H1 (cell line): ENCODE results near the gene P2RY11. TPM values are rescaled to one million over a fixed set of nuclear protein-coding genes. Genes with fewer than 3 reads are reported as not detected.

Source experiments
- CTCF ChIA-PET: fragments of 300-600 bp; sonication (Branson Sonifier 250); formaldehyde crosslinking; loops from one replicate; lab custom pipeline; 2021; ENCODE audit not compliant: partially characterized antibody; lab: Charles Lee
- POLR2A ChIA-PET: fragments of 300-600 bp; sonication (Branson Sonifier 250); formaldehyde crosslinking; loops from one replicate; lab custom pipeline; 2021; ENCODE audit warnings: inconsistent platforms; ENCODE audit not compliant: partially characterized antibody; lab: Charles Lee
- DNase-seq, 2 experiments: peaks; one replicate each; pipeline versions ENCODE4 v3.0.0 to v3.0.0-alpha.2; 2010 to 2022; ENCODE audit warnings: low spot score in 2 of 2, low read depth in 1 of 2, mixed read lengths in 1 of 2
- FAIRE-seq: peaks from 2 replicates; lab custom pipeline; 2011; peaks lifted over from hg19 to GRCh38; lab: Jason Lieb, UNC
- H2AFZ ChIP-seq: 2 replicates; pipeline ENCODE4 v1.8.1; 2012; ENCODE audit warnings: low read length, inconsistent platforms
- H2AK5ac ChIP-seq: 2 replicates; pipeline ENCODE4 v1.6.1; 2013; ENCODE audit warnings: low read depth, low read length
- H2BK120ac ChIP-seq: replicated peaks from 2 replicates; pipeline ENCODE3; 2013; ENCODE audit warnings: low read depth, low read length, inconsistent platforms
- H2BK12ac ChIP-seq: 2 replicates; pipeline ENCODE4 v1.6.1; 2013; ENCODE audit warnings: low read depth, low read length
- H2BK15ac ChIP-seq: 2 replicates; pipeline ENCODE4 v1.6.1; 2013; ENCODE audit warnings: low read length
- H2BK20ac ChIP-seq: 2 replicates; pipeline ENCODE4 v1.6.1; 2013; ENCODE audit warnings: low read length
- H2BK5ac ChIP-seq: 2 replicates; pipeline ENCODE4 v1.6.1; 2013; ENCODE audit warnings: low read depth, low read length
- H3K14ac ChIP-seq: 2 replicates; pipeline ENCODE4 v1.6.1; 2013; ENCODE audit warnings: inconsistent platforms; ENCODE audit not compliant: insufficient read length
- H3K18ac ChIP-seq: 2 replicates; pipeline ENCODE4 v1.6.1; 2013; ENCODE audit warnings: low read length; ENCODE audit errors: extremely low read depth
- H3K23ac ChIP-seq: 2 replicates; pipeline ENCODE4 v1.6.1; 2013; ENCODE audit warnings: inconsistent platforms; ENCODE audit not compliant: insufficient read length
- H3K23me2 ChIP-seq: 2 replicates; pipeline ENCODE4 v1.6.1; 2013; ENCODE audit warnings: low read depth, low read length
- H3K27ac ChIP-seq: 2 replicates; pipeline ENCODE4 v1.6.1; 2011; ENCODE audit warnings: low read depth, low read length, inconsistent platforms
- H3K27me3 ChIP-seq, 4 experiments: replicated peaks in 1 of 4; 1 replicate in 1 of 4; 2 replicates in 3 of 4; pipeline versions ENCODE4 v1.6.1 to v1.8.1; 2011 to 2013; ENCODE audit warnings: low read length in 3 of 4, mild to moderate bottlenecking in 3 of 4, inconsistent platforms in 2 of 4, mixed read lengths in 2 of 4, moderate library complexity in 1 of 4; ENCODE audit not compliant: control insufficient read depth in 3 of 4, insufficient read depth in 3 of 4; ENCODE audit errors: extremely low read depth in 1 of 4
- H3K36me3 ChIP-seq, 4 experiments: 2 replicates each; pipeline versions ENCODE4 v1.6.1 to v1.8.1; 2011 to 2013; ENCODE audit warnings: mild to moderate bottlenecking in 4 of 4, low read length in 3 of 4, moderate library complexity in 2 of 4, control low read depth in 1 of 4, inconsistent platforms in 1 of 4; ENCODE audit not compliant: insufficient read depth in 4 of 4, control insufficient read depth in 2 of 4
- H3K4ac ChIP-seq: replicated peaks from 2 replicates; pipeline ENCODE3; 2013; ENCODE audit warnings: low read length, low read depth, mixed read lengths, inconsistent platforms; ENCODE audit not compliant: insufficient read length
- H3K4me1 ChIP-seq, 4 experiments: replicated peaks in 1 of 4; 1 replicate in 1 of 4; 2 replicates in 3 of 4; pipeline versions ENCODE4 v1.6.1 to v1.8.1; 2011 to 2013; ENCODE audit warnings: low read length in 3 of 4, inconsistent platforms in 2 of 4, mixed read lengths in 1 of 4; ENCODE audit not compliant: insufficient read depth in 4 of 4, control insufficient read depth in 3 of 4
- H3K4me2 ChIP-seq, 2 experiments: 2 replicates each; pipeline versions ENCODE4 v1.6.1 to v1.8.1; 2011 to 2013; ENCODE audit warnings: low read depth in 2 of 2, low read length in 2 of 2, control low read depth in 1 of 2, inconsistent platforms in 1 of 2, mild to moderate bottlenecking in 1 of 2; ENCODE audit not compliant: insufficient read depth in 1 of 2
- H3K4me3 ChIP-seq, 4 experiments: fragments of 200-600, 300-600 bp in 1 of 4; sonication (generic), shearing (Covaris generic), sonication (Bioruptor Twin) in 1 of 4; 2 replicates each; pipeline versions ENCODE4 v1.5.1 to v1.8.1; 2011 to 2016; ENCODE audit warnings: low read length in 4 of 4, low read depth in 3 of 4, control low read depth in 2 of 4, inconsistent platforms in 2 of 4, mild to moderate bottlenecking in 2 of 4, mixed read lengths in 1 of 4, moderate library complexity in 1 of 4; ENCODE audit not compliant: insufficient read depth in 2 of 4; ENCODE audit errors: extremely low read depth in 1 of 4
- H3K56ac ChIP-seq: replicated peaks from 2 replicates; pipeline ENCODE3; 2013; ENCODE audit warnings: low read depth, mild to moderate bottlenecking, mixed read lengths, low read length, inconsistent platforms; ENCODE audit not compliant: insufficient read length
- H3K79me1 ChIP-seq: 2 replicates; pipeline ENCODE4 v1.6.1; 2013; ENCODE audit warnings: low read depth, low read length, control low read depth
- H3K79me2 ChIP-seq, 2 experiments: 2 replicates each; pipeline versions ENCODE4 v1.6.1 to v1.8.1; 2012 to 2013; ENCODE audit warnings: low read length in 2 of 2, mild to moderate bottlenecking in 2 of 2, inconsistent platforms in 1 of 2; ENCODE audit not compliant: insufficient read depth in 2 of 2, control insufficient read depth in 1 of 2
- H3K9ac ChIP-seq, 4 experiments: replicated peaks in 1 of 4; 1 replicate in 1 of 4; 2 replicates in 3 of 4; pipeline versions ENCODE4 v1.6.1 to v1.8.1; 2011 to 2013; ENCODE audit warnings: low read depth in 3 of 4, low read length in 3 of 4, control low read depth in 2 of 4, mild to moderate bottlenecking in 2 of 4, moderate library complexity in 2 of 4, inconsistent platforms in 1 of 4; ENCODE audit errors: extremely low read depth in 1 of 4
- H3K9me3 ChIP-seq, 2 experiments: 2 replicates each; pipeline versions ENCODE4 v1.6.1 to v1.8.1; 2012 to 2013; ENCODE audit warnings: mild to moderate bottlenecking in 2 of 2, moderate library complexity in 2 of 2, control low read depth in 1 of 2, inconsistent platforms in 1 of 2, low read depth in 1 of 2, low read length in 1 of 2, mixed read lengths in 1 of 2; ENCODE audit not compliant: insufficient read depth in 2 of 2
- H4K20me1 ChIP-seq, 2 experiments: replicated peaks in 1 of 2; 2 replicates each; pipeline versions ENCODE3 to v1.8.1; 2011 to 2013; ENCODE audit warnings: inconsistent platforms in 2 of 2, low read length in 2 of 2, mild to moderate bottlenecking in 1 of 2; ENCODE audit not compliant: insufficient read depth in 2 of 2, control insufficient read depth in 1 of 2
- H4K5ac ChIP-seq: 2 replicates; pipeline ENCODE4 v1.6.1; 2013; ENCODE audit warnings: low read length, low read depth, mixed read lengths, inconsistent platforms; ENCODE audit not compliant: insufficient read length
- H4K8ac ChIP-seq: 2 replicates; pipeline ENCODE4 v1.8.0; 2013; ENCODE audit warnings: mild to moderate bottlenecking, moderate library complexity, low read length, inconsistent platforms; ENCODE audit not compliant: insufficient read depth; ENCODE audit errors: extremely low read depth
- H4K91ac ChIP-seq: replicated peaks from 2 replicates; pipeline ENCODE3; 2013; ENCODE audit warnings: low read length, mixed read lengths, inconsistent platforms; ENCODE audit not compliant: insufficient read length
- CBX8 ChIP-seq: fragments of 300-800, 300-1000 bp; sonication (generic); IDR thresholded peaks from 2 replicates; pipeline ENCODE4 v1.7.1; 2016; ENCODE audit warnings: low read depth, low read length, borderline replicate concordance
- SUZ12 ChIP-seq: fragments of 200-600 bp; sonication (generic); IDR thresholded peaks from 2 replicates; pipeline ENCODE4 v1.6.1; 2012; ENCODE audit warnings: mild to moderate bottlenecking, inconsistent platforms, low read length, moderate library complexity, mixed read lengths
- USF2 ChIP-seq: IDR thresholded peaks from 2 replicates; pipeline ENCODE4 v1.6.1; 2011; ENCODE audit warnings: low read length, improper control_type of control experiment
- WGBS, 2 experiments: shearing (Covaris generic) in 1 of 2; methylation state at CpG; one replicate each; pipeline versions ENCODE4 v1.1.6 to v1.1.7; 2013 to 2015; ENCODE audit warnings: low lambda C conversion rate in 2 of 2, mixed read lengths in 2 of 2, inconsistent platforms in 1 of 2, low coverage in 1 of 2, missing lambda C conversion rate in 1 of 2; ENCODE audit not compliant: insufficient replicate concordance in 2 of 2, insufficient coverage in 1 of 2, insufficient read length in 1 of 2; ENCODE audit errors: extremely low coverage in 1 of 2, missing lambda C conversion rate in 1 of 2; 5-methylcytosine and 5-hydroxymethylcytosine counted together
- polyA plus RNA-seq, 7 experiments: library from polyadenylated mRNA; depleted of rRNA in 3 of 7; stranded (reverse) in 5 of 7; unstranded in 2 of 7; fragments of >200 nt in 5 of 7; fragments of 200-250 nt in 2 of 7; gene quantifications; 1 replicate in 5 of 7; 2 replicates in 1 of 7; 4 replicates in 1 of 7; pipeline versions ENCODE4 v1.2.1 to v1.2.3, GENCODE V29; 2011 to 2013; ENCODE audit warnings: missing spikeins in 2 of 7, mixed read lengths in 2 of 7
- total RNA-seq: library from RNA; stranded (reverse); fragmentation: NEBNext Ultra II Directional; extraction: Animal tissue kit (Norgen Biotek cat#: 25700); gene quantifications from 2 replicates; pipeline ENCODE4 v1.2.1, GENCODE V29; 2021

P2RY11 gene
- total and polyA plus RNA-seq, 2 of the 8 experiments (the other 6 are each of a cell fraction or from before 2014, with no cell fraction given) = 9.2 to 18.0 TPM

DNA sequence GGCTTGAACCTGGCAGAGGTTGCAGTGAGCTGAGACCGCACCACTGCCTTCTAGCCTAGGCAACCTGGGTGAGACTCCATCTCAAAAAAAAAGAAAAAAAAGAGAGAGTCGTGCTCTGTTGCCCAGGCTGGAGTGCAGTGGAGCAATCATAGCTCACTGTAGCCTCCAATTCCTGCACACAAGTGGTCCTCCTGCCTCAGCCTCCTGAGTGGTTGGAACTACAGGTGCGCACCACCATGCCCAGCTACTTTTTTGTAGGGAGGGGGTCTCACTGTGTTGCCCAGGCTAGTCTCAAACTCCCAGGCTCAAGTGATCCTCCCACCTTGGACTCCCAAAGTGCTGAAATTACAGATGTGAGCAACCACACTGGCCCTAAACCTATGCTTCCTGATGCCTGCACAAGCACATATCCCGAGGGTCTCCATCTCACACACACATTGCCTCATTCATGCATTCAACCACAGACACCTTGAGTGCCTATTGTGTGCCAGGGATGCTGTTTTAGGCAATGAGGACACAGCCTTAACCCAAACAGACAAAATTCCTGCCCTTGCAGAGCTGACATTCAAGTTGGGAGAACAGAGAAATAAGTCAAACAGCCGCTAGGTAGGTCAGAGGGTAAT, 11.2 kb upstream of the P2RY11 start:
- Histone ChIP-seq H4K20me1 (peaks cover 0 to 2% of the 10 kb centered on the region in 2 experiments), H3K4me2 (no peak overlapping the region), H2BK15ac (no peak overlapping the region), H3K79me2 (no peaks in the 10 kb centered on the region), H2BK12ac (0 out of 2 replicates have a peak overlapping the region, but pooled peaks have one; percentile 60), H3K79me1 (no peaks in the 10 kb centered on the region), H3K9me3 (peaks cover 0 to 2% of the 10 kb centered on the region in 2 experiments; a peak in 1 of 4 replicates), H3K4ac (no peak overlapping the region), H2AFZ (no peak overlapping the region), H3K36me3 (no peaks in the 10 kb centered on the region), H3K14ac (no peak overlapping the region), H4K5ac (no peak overlapping the region), H2BK120ac (no peak overlapping the region), H3K18ac (no peak overlapping the region), H4K8ac (no peak overlapping the region), H4K91ac (no peak overlapping the region), H3K4me1 (peaks cover 0 to 6% (median 2%) of the 10 kb centered on the region in 4 experiments; a peak in 3 of 7 replicates), H2BK5ac (no peak overlapping the region), H3K56ac (no peak overlapping the region), H3K23ac (no peak overlapping the region), H3K27ac (no peak overlapping the region), H2BK20ac (no peak overlapping the region), H3K9ac (no peak overlapping the region), H3K27me3 (peaks cover 3 to 19% (median 15%) of the 10 kb centered on the region in 4 experiments), H3K23me2 (peaks cover 2% of the 10 kb centered on the region; the same call in 1 of the 2 replicates), H3K4me3 (no peak overlapping the region), H2AK5ac (peak overlapping the region; percentile 60; the same call in 1 of the 2 replicates)
- WGBS, 2 experiments = 91% methylated on average over 5 of the region's 5 CpGs; no CpG with 5 or more reads in 1 of the 2 experiments
- DNase-seq = no peak
- CTCF ChIA-PET = interaction anchor here (0.6 to 3.5 kb wide), 13 partner anchors 8 to 658 kb away, joined by 3 to 18 read pairs (median 4); no protein-coding TSS in a partner anchor
- no peak for FAIRE-seq
- no peak for TF ChIP-seq USF2
- no peak for TF ChIP-seq SUZ12
- no peak for TF ChIP-seq CBX8
- POLR2A ChIA-PET = interaction anchor here (0.6 to 15.1 kb wide), 3 partner anchors 12 to 215 kb away, joined by 3 to 240 read pairs (median 5); partner anchors contain the start of genes EIF3G, P2RY11 and PPAN
